Sigmoid colon (tissue), 4 donors: ENCODE measurements around the gene ZSCAN2.

Source experiments
- POLR2AphosphoS5 ChIP-seq, 4 donors: sonication (generic); formaldehyde crosslinking; IDR thresholded peaks; one replicate each; pipeline ENCODE4 v1.6.1; 2017; ENCODE audit warnings: antibody characterized with exemption in 4 of 4
- TF ChIP-seq, protein P1 (sequence below), 4 experiments: fragments of 450-650 bp in 3 of 4; fragments of 200-600 bp in 1 of 4; IDR thresholded peaks; one replicate each; pipeline ENCODE4 v1.5.1; 2016 to 2019; ENCODE audit warnings: antibody characterized with exemption in 4 of 4, mild to moderate bottlenecking in 3 of 4, moderate library complexity in 2 of 4

DNA sequence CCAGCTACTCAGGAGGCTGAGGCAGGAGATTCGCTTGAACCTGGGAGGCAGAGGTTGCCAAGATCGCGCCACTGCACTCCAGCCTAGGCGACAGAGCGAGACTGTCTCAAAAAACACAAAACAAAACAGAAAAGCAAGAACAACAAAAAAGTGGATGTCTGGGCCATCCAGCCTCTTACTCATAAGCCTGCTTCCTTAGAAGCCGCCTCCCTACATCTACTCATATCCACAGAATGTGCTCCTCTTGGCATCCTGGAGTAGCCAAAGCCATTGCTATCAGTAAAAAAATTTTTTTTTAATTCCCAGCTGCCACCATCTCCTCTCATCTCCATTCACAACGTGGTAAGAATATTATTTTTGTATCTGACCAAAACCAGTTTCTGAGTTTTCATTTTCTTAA is 10.8 kb downstream of the ZSCAN2 start:
- TF ChIP-seq, protein P1, sequence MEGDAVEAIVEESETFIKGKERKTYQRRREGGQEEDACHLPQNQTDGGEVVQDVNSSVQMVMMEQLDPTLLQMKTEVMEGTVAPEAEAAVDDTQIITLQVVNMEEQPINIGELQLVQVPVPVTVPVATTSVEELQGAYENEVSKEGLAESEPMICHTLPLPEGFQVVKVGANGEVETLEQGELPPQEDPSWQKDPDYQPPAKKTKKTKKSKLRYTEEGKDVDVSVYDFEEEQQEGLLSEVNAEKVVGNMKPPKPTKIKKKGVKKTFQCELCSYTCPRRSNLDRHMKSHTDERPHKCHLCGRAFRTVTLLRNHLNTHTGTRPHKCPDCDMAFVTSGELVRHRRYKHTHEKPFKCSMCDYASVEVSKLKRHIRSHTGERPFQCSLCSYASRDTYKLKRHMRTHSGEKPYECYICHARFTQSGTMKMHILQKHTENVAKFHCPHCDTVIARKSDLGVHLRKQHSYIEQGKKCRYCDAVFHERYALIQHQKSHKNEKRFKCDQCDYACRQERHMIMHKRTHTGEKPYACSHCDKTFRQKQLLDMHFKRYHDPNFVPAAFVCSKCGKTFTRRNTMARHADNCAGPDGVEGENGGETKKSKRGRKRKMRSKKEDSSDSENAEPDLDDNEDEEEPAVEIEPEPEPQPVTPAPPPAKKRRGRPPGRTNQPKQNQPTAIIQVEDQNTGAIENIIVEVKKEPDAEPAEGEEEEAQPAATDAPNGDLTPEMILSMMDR (IDR thresholded peaks at IDR 0.05) = no peak
- TF ChIP-seq POLR2AphosphoS5 (IDR thresholded peaks at IDR 0.05) = no peak
